SH-SY5Y (cell line): ENCODE data around the gene LCMT1.

Experiments used
- GATA2 ChIP-seq: IDR thresholded peaks from 2 replicates; pipeline ENCODE4 v1.6.1; 2011; ENCODE audit warnings: mild to moderate bottlenecking, low read depth, low read length
- GATA3 ChIP-seq: IDR thresholded peaks from 2 replicates; pipeline ENCODE4 v1.6.1; 2011; ENCODE audit warnings: low read depth, mild to moderate bottlenecking, low read length, moderate library complexity

Gene LCMT1

DNA sequence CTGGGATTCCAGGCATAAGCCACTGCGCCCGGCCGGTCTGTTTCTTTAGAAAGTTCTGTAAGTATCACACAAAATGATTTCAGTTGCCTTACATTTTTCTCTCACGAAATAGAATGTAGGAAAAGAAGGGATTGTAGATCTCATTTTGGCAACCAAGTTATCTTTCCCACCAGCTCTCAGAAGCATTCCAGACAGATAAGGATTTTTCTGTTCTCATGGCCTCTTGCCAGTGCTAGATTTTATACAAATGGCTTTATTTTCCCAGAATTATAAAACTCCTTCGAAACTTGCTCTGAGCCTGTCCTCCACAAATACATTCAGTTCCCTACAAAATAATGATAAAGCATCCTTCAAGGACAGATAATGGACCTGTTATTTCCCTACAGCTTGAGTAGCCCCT, 46.9 kb downstream of the LCMT1 start:
- TF ChIP-seq GATA2 (no peak), GATA3 (no peak)

- TF ChIP-seq GATA2 = no peak
- TF ChIP-seq GATA3 = no peak
Observed at GRCh38 chr16:25161753-25162367, 50.3 kb downstream of the LCMT1 start.

DNA sequence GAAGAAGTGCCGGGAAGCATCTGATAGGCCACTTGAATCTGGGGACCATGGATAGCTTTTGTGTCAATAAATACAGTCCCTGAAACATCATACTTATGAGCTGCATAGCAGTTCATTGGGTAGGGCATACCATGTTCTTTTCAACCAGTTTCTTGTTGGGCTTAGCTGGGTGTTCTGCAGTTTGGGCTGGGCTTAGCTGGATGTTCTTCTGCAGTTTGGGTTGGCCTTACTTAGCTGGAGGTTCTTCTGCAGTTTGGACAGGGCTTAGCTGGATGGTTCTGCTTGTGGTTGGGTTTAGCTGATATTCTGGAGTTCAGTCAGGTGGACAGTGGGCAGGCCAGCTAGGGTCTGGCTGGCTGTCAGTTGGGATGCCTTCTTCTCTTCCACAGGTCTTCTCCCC, 52.1 kb downstream of the LCMT1 start:
- TF ChIP-seq GATA2 (no peak), GATA3 (no peak)

GRCh38 chr16:25165284-25165683, 53.7 kb downstream of the LCMT1 start:
- TF ChIP-seq GATA3 = no peak
- no peak for TF ChIP-seq GATA2

- TF ChIP-seq GATA2 (no peak), GATA3 (no peak)
Observed at GRCh38 chr16:25171390-25171789, 59.8 kb downstream of the LCMT1 start.

DNA sequence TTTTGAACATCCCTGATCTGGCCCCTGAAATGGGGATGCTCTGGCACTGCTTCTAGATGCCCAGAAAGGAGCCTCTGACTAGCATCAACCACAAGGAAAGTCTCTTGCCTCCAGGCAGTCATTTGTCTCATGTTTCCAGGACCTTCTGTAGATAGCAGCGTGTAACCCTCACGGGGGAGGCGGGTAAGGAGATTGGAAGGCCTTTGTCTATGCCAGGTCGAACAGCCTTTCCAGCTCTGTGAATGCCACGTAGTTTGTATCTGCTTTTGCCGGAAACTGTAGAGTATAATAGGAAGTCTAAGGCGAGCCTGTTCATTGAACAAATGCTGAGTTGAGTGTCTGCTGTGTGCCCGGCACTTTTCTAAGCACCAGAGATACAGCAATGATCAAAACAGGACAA, 61.3 kb downstream of the LCMT1 start:
- TF ChIP-seq GATA2 (no peak), GATA3 (no peak)

DNA sequence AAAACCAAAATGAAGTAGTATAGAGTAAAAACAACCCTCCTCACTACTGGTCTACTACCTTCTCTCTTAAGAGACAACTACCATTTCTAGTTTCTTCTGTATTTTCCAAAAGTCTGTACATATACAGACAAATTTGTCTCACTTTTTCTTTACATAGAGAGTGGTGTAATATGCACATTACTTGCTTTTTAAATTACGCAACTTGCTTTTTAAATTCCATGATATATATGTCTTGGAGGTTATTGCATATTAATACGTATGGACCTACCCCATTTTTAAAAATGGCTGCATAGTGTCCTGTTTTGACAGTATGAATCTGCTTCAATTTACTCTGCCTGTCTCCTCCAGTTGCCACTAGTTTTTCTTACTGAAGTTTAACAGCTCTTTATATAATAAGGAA, 62.7 kb downstream of the LCMT1 start:
- TF ChIP-seq GATA2 (no peak), GATA3 (no peak)

DNA sequence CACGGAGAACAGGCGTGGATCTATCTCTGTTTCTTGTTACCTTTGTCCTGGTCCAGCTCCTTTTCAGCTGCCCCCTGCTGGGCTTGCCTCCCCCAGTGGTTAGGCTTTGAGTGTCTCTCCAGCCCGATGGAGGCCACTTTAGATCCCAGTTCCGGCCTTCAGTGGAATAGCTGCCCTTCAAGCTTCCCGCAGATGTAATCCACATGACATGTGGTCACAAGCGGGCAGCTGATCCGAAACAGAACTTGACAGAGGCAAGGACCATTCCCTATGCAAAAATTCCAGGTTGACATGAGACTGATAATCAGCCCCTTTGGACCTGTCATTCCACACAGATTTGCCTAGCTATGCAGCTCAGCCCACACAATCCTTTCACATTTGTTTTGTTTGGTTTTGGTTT, 64.6 kb downstream of the LCMT1 start:
- TF ChIP-seq GATA3 = no peak

GRCh38 chr16:25177512-25177830, 65.9 kb downstream of the LCMT1 start:
- TF ChIP-seq GATA2 (no peak), GATA3 (no peak)

GRCh38 chr16:25177831-25178688, 66.5 kb downstream of the LCMT1 start:
- TF ChIP-seq GATA2 (no peak), GATA3 (no peak)

DNA sequence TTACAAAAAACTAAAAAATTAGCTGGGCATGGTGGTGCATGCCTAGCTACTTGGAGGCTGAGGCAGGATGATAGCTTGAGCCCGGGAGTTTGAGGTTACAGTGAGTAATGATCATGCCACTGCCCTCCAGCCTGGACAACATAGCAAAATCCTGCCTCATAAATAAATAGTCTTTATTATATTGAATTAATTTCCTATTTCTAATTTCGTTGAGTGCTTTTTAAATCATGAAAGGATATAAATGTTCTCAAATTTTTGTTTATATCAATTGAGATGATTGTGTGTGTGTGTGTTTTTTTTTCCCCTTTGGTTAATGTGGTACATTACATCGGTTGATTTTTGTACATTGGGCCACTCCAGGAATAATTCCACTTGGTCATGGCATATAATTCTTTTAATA, 73.2 kb downstream of the LCMT1 start:
- TF ChIP-seq GATA2 = no peak
- no peak for TF ChIP-seq GATA3

DNA sequence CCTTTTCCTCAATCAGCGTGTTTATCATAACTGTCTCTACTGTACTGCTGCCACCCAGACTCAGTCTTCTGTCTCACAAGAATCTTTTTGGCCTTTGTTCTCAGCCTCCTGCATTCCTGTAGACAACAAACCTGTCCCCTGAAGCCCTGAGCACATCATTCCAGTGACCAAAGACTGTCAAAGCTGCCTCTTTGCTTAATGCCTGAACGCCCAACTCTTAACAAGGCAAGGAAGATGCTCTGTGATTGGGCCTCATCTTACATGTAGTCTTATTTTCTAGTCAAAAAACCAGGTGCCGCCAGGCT, 75.9 kb downstream of the LCMT1 start:
- TF ChIP-seq GATA3 = no peak
- TF ChIP-seq GATA2 = no peak

DNA sequence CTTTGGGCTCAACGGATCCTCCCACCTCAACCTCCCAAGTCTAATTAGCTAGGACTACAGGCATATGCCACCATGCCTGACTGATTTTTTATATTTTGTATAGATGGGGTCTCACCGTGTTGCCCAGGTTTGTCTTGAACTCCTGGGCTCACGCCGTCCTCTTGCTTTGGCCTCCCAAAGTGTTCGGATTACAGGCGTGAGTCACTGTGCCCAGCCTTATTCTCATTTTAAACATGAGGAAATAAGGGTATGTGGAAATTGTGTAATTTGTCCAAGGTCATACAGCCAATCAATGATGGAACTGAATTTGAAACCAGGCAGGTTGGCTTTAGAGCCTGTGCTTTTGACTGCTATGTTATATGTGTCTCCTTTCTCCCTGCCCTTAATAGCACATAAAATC, 77.8 kb downstream of the LCMT1 start:
- TF ChIP-seq GATA3 = no peak
- TF ChIP-seq GATA2 = no peak

DNA sequence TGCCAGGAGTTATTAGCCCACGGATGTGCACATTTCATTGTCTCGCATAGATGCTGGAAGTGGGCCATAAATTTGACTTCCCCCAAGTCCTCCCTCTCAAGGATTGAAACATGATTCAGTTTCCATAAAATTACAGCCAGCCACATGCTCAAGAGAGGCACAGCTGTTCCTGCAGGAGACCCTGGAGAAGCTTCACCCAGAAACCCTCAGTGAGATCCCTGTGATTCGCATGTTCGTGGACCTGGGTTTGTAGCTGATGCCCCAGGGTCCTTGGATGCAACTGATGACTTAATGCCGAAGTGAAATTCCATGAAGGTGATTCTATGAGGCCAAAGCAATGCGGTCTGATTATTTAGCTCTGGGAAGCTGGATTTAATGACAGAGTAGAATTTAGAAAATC, 80.6 kb downstream of the LCMT1 start:
- TF ChIP-seq GATA3 (no peak), GATA2 (no peak)

DNA sequence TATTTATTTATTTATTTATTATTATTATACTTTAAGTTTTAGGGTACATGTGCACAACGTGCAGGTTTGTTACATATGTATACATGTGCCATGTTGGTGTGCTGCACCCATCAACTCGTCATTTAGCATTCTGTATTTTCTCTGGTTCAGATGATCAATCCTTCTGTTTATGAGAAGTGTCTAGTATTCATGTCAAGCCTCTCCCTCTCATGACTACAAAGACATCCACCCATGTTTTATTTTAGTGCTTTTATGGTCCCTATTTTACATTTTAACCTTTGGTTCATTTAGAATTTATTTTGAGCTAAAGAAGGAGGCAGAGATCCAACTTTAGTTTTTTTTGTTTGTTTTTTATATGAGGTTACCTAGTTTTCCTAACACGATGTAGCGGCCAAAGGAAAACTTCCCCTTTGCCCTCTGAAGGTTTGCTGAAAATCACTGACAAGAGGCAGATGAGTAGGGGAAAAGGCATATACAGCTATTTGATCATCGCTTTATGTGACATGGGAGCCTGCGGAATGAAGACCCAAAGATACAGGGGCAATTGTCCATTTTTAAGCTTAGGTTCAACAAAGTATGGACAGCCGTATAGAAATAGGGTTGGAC, 82.8 kb downstream of the LCMT1 start:
- TF ChIP-seq GATA3 (no peak), GATA2 (no peak)

DNA sequence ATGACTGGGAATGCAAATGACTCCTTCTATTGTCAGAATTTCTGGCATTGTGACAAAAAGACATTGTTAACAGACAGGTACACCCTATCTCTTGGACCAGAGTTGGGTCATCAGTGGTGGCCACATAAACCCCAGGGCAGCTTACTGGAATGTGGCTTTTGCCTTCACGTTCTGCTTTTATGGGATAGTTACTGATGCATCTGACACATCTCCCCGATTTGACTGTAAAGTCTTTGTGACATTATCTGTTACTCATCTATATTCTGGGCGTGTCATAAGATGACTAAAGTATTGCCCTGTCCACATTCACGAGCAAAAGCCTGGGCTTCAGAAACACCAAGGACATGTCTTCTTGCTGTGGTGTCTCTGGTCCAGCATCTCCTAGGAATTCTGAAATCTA, 86.5 kb downstream of the LCMT1 start:
- no peak for TF ChIP-seq GATA3
- no peak for TF ChIP-seq GATA2
